BLaER1 (cell line): Measurements from ENCODE around the gene TMCO5A.

Experiments
- H3K27ac ChIP-seq: shearing (Covaris generic); formaldehyde crosslinking; 2 replicates; pipeline ENCODE4 v1.8.1; 2022
- H3K27me3 ChIP-seq: shearing (Covaris generic); formaldehyde crosslinking; 2 replicates; pipeline ENCODE4 v1.8.1; 2022
- H3K36me3 ChIP-seq: shearing (Covaris generic); formaldehyde crosslinking; 2 replicates; pipeline ENCODE4 v1.8.1; 2022
- H3K4me1 ChIP-seq: shearing (Covaris generic); formaldehyde crosslinking; 2 replicates; pipeline ENCODE4 v1.8.1; 2022
- H3K4me2 ChIP-seq: shearing (Covaris generic); formaldehyde crosslinking; 2 replicates; pipeline ENCODE4 v1.8.1; 2022
- H3K4me3 ChIP-seq: shearing (Covaris generic); formaldehyde crosslinking; 2 replicates; pipeline ENCODE4 v1.8.1; 2022
- H3K9ac ChIP-seq: shearing (Covaris generic); formaldehyde crosslinking; 2 replicates; pipeline ENCODE4 v1.8.1; 2022
- H3K9me3 ChIP-seq: shearing (Covaris generic); formaldehyde crosslinking; 2 replicates; pipeline ENCODE4 v1.8.1; 2022
- H4K20me1 ChIP-seq: shearing (Covaris generic); formaldehyde crosslinking; 2 replicates; pipeline ENCODE4 v1.8.1; 2022
- Cebpa-rat ChIP-seq: shearing (Covaris generic); IDR thresholded peaks from 2 replicates; pipeline ENCODE4 v1.8.1; 2022

TMCO5A gene

GRCh38 chr15:37967788-37968187 is 33.3 kb downstream of the TMCO5A start:
- peaks cover 1% of the 10 kb centered on the region for H3K9me3 ChIP-seq
- H3K4me3 ChIP-seq = no peak overlapping the region
- H3K4me2 ChIP-seq = no peak overlapping the region
- no peaks in the 10 kb centered on the region for H3K36me3 ChIP-seq
- no peak overlapping the region for H3K27ac ChIP-seq
- no peaks in the 10 kb centered on the region for H4K20me1 ChIP-seq
- no peak overlapping the region for H3K9ac ChIP-seq
- TF ChIP-seq Cebpa-rat = no peak
- no peaks in the 10 kb centered on the region for H3K27me3 ChIP-seq
- no peaks in the 10 kb centered on the region for H3K4me1 ChIP-seq

DNA sequence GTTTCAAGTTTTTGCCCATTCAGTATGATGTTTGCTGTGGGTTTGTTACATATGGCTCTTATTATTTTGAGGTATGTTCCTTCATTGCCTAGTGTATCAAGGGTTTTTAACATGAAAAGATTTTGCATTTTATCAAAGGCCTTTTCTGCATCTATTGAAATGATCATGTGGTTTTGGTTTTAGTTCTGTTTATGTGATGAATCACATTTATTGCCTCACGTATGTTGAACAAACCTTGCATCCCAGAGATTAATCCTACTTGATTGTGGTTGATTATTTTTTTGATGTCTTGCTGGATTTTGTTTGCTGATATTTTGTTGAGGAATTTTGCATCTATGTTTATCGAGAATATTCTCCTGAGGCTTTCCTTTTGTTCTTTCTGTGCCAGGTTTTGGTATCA is 39.4 kb downstream of the TMCO5A start:
- Histone ChIP-seq H3K27ac (no peak overlapping the region), H3K9ac (no peak overlapping the region), H3K4me1 (no peaks in the 10 kb centered on the region), H3K36me3 (no peaks in the 10 kb centered on the region), H3K4me2 (no peak overlapping the region), H3K9me3 (peaks cover 6% of the 10 kb centered on the region), H4K20me1 (no peaks in the 10 kb centered on the region), H3K27me3 (no peaks in the 10 kb centered on the region), H3K4me3 (no peak overlapping the region)
- no peak for TF ChIP-seq Cebpa-rat

- no peaks in the 10 kb centered on the region for H3K4me1 ChIP-seq
- no peaks in the 10 kb centered on the region for H3K36me3 ChIP-seq
- H3K4me2 ChIP-seq = no peak overlapping the region
- H3K9me3 ChIP-seq = 0 out of 2 replicates have a peak, but pooled peaks cover under 1% of the 10 kb centered on the region
- H3K27me3 ChIP-seq = no peaks in the 10 kb centered on the region
- no peak overlapping the region for H3K27ac ChIP-seq
- no peaks in the 10 kb centered on the region for H4K20me1 ChIP-seq
- no peak for TF ChIP-seq Cebpa-rat
- H3K4me3 ChIP-seq = no peak overlapping the region
- H3K9ac ChIP-seq = no peak overlapping the region
Observed at GRCh38 chr15:37978231-37978630, 43.8 kb downstream of the TMCO5A start.

DNA sequence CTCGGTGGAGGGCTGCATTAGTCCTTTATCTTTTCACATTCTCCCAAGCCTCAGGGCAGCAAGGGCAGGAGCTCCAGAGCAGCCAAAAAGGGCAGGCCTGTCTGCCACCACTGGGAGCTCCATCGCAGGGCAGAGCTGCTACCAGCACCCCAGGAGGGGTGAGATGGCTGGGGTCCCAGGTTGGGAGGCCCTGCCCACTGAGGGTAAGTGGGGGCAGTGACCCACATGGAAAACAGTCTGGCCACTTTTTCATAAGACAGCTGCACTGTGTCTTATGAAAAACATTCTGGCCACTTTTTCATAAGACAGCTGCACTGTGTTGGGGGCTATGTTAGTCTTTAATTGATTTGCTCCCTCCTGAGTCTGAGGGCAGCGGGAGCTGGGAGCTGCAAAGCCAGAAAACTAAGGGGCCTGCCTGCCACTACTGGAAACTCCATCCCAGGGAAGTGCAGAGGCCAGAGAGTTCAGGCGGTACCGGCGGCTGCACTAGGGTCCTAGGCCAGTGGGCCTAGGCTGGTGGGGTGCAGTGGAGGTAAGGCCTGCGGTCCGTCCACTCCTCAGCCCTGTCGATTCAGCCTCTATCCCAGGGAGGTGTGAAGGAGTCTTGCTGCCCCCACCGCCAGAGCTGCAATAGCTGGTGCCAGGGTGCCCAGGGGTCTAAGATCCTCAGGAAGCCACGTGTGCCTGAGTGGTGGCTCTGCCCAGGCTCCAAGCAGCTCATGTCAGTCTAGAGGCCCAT is 45.4 kb downstream of the TMCO5A start:
- Histone ChIP-seq H3K9me3 (no peaks in the 10 kb centered on the region), H3K9ac (no peak overlapping the region), H3K27ac (no peak overlapping the region), H3K27me3 (no peaks in the 10 kb centered on the region), H3K4me1 (no peaks in the 10 kb centered on the region), H4K20me1 (no peaks in the 10 kb centered on the region), H3K36me3 (no peaks in the 10 kb centered on the region), H3K4me2 (no peak overlapping the region), H3K4me3 (no peak overlapping the region)
- TF ChIP-seq Cebpa-rat = no peak

- H3K9ac ChIP-seq = no peak overlapping the region
- no peak overlapping the region for H3K4me2 ChIP-seq
- H3K9me3 ChIP-seq = no peaks in the 10 kb centered on the region
- H4K20me1 ChIP-seq = no peaks in the 10 kb centered on the region
- H3K27me3 ChIP-seq = no peaks in the 10 kb centered on the region
- no peak overlapping the region for H3K4me3 ChIP-seq
- no peak for TF ChIP-seq Cebpa-rat
- H3K27ac ChIP-seq = no peak overlapping the region
- H3K36me3 ChIP-seq = no peaks in the 10 kb centered on the region
- H3K4me1 ChIP-seq = no peaks in the 10 kb centered on the region
Observed at GRCh38 chr15:37981201-37981600, 46.8 kb downstream of the TMCO5A start.

GRCh38 chr15:37981775-37982174 is 47.3 kb downstream of the TMCO5A start:
- no peak for TF ChIP-seq Cebpa-rat
- Histone ChIP-seq H3K4me3 (no peak overlapping the region), H3K4me1 (no peaks in the 10 kb centered on the region), H3K27ac (no peak overlapping the region), H3K36me3 (no peaks in the 10 kb centered on the region), H4K20me1 (no peaks in the 10 kb centered on the region), H3K4me2 (no peak overlapping the region), H3K9me3 (no peaks in the 10 kb centered on the region), H3K27me3 (no peaks in the 10 kb centered on the region), H3K9ac (no peak overlapping the region)

- no peak overlapping the region for H3K4me2 ChIP-seq
- H3K4me1 ChIP-seq = no peaks in the 10 kb centered on the region
- H3K27ac ChIP-seq = no peak overlapping the region
- no peak for TF ChIP-seq Cebpa-rat
- H3K9ac ChIP-seq = no peak overlapping the region
- no peak overlapping the region for H3K4me3 ChIP-seq
- H3K27me3 ChIP-seq = no peaks in the 10 kb centered on the region
- H4K20me1 ChIP-seq = no peaks in the 10 kb centered on the region
- no peaks in the 10 kb centered on the region for H3K36me3 ChIP-seq
- peaks cover 11% of the 10 kb centered on the region; the same call in 1 of the 2 replicates for H3K9me3 ChIP-seq
Observed at GRCh38 chr15:37984368-37984767, 49.9 kb downstream of the TMCO5A start.

DNA sequence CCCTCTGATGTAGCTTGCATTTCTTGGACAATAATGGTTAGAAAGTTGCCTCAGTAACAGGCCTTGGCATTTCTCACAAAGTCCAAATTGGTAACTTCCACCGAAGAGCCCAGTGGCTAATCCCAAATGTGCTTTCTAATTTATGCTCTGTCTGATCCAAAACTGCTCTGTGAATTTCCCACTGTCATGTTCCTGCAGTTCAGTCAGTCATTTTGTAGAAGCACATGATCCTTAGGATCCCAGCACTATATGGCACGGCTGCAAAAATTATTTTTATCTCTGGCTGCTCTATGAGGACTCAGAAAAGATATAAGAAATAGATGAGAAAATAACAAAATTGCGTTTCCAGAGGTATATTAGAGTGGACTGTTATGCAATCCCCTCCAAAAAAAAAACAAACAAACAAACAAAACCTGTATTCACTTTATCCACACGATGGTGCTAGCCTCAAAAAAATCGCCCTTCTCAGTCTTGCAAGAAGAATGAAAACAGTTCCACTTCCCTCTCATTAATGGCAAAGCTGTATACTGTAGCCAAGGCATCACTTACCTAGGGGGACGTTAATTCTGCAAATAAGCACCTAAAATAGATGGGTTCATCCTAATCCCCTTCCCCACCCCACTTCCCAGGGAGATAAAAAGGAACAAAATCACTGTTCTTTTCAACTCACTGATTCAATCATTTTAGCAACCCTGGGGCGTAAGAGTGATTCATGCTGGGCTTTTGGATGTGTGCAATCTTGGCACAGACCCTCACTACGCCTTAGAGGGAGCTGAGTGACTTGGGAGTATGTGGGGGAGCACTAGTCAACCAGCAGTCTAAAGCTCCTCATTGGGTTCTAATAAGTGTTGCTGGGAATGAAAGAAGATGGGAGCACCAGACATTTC is 61.3 kb downstream of the TMCO5A start:
- H3K27me3 ChIP-seq = no peaks in the 10 kb centered on the region
- H3K36me3 ChIP-seq = no peaks in the 10 kb centered on the region
- H4K20me1 ChIP-seq = no peaks in the 10 kb centered on the region
- H3K4me3 ChIP-seq = no peak overlapping the region
- H3K9me3 ChIP-seq = no peaks in the 10 kb centered on the region
- H3K27ac ChIP-seq = no peak overlapping the region
- TF ChIP-seq Cebpa-rat = no peak; the same call in 1 of the 2 replicates
- H3K4me1 ChIP-seq = no peaks in the 10 kb centered on the region
- peak overlapping the region; percentile 46; the same call in 1 of the 2 replicates for H3K9ac ChIP-seq
- no peak overlapping the region for H3K4me2 ChIP-seq
